Subcutaneous adipose tissue (tissue), 4 donors: ENCODE data around the gene ZNF710. TPM values are rescaled to one million over a fixed set of nuclear protein-coding genes. Genes with fewer than 3 reads are reported as not detected.

Source experiments
- total RNA-seq, 4 donors: library from RNA; depleted of rRNA; stranded (reverse); fragments of >200 nt; gene quantifications; one replicate each; pipeline ENCODE4 v1.1.0, GENCODE V29; 2016
- TF ChIP-seq, protein P1 (sequence below): fragments of 450-650 bp; IDR thresholded peaks from one replicate; pipeline ENCODE4 v1.5.1; 2016; ENCODE audit warnings: low read depth, mild to moderate bottlenecking, control low read depth, antibody characterized with exemption, moderate library complexity

Gene ZNF710
- total RNA-seq, 4 donors from 2014 or later, result 5.4 to 8.3 (median 6.1) TPM

DNA sequence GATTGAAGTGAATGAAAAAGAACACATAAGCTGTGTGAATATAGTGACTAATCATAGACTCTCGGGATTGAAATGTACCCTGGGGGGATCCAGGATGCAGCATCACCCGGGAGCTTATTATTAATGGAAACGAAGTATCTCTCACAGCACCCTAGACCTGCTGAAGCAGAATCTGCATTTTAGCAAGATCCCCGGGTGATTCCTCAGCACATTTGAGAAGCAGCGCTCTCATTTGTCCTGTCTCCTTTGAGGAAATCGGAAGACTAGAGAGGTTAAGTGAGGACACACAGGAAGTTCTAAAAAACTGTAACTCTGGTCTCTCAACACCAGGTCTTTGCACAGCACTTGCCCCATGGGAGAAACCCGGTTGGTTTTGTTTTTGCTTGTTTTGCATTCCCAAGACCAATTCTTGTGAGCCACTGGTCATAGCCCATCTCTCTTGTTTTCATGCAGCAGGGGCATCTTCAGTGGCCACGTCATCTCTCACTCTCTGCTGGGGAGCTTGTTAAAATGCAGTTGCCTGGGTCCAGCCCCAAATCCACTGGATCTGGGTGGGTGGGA lies 30.2 kb downstream of the ZNF710 start:
- TF ChIP-seq, protein P1, sequence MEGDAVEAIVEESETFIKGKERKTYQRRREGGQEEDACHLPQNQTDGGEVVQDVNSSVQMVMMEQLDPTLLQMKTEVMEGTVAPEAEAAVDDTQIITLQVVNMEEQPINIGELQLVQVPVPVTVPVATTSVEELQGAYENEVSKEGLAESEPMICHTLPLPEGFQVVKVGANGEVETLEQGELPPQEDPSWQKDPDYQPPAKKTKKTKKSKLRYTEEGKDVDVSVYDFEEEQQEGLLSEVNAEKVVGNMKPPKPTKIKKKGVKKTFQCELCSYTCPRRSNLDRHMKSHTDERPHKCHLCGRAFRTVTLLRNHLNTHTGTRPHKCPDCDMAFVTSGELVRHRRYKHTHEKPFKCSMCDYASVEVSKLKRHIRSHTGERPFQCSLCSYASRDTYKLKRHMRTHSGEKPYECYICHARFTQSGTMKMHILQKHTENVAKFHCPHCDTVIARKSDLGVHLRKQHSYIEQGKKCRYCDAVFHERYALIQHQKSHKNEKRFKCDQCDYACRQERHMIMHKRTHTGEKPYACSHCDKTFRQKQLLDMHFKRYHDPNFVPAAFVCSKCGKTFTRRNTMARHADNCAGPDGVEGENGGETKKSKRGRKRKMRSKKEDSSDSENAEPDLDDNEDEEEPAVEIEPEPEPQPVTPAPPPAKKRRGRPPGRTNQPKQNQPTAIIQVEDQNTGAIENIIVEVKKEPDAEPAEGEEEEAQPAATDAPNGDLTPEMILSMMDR, result no peak

DNA sequence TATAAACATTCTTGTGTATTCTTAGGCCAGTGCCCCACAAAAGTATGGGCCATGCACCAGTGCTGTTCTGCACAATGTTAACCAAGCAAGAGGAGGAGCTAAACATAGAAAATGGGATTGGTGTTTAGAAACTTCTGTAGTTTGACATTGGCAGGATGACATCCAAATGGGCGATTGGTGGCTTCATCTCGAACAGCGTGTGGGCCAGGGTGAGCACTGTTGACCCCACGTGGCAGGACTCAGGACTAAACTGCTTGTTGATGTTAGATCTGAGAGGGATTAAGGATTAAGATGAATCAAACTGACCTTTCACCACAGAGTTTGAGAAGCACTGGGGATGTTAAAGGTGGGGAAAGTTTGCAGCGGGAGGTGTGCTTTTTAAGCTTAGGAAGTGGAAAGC lies 31.9 kb downstream of the ZNF710 start:
- TF ChIP-seq, protein P1, result no peak

DNA sequence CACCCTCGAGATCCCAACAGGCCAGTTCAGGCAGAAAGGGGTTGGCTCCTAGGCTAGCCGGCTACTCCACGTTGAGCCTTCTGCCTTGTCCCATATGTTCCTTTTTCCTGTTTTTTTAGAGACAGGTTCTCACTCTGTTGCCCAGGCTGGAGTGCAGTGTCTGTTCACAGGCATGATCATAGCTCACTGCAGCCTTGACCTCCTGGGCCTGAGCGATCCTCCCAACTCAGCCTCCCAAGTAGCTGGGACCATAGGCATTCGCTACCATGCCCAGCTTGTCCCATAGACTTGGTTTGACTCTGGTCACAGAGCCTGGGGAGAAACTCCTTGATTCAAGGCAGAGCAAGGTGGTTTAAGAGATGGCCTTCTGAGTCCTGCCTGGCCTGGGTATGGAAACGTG lies 32.3 kb downstream of the ZNF710 start:
- TF ChIP-seq, protein P1, result no peak

DNA sequence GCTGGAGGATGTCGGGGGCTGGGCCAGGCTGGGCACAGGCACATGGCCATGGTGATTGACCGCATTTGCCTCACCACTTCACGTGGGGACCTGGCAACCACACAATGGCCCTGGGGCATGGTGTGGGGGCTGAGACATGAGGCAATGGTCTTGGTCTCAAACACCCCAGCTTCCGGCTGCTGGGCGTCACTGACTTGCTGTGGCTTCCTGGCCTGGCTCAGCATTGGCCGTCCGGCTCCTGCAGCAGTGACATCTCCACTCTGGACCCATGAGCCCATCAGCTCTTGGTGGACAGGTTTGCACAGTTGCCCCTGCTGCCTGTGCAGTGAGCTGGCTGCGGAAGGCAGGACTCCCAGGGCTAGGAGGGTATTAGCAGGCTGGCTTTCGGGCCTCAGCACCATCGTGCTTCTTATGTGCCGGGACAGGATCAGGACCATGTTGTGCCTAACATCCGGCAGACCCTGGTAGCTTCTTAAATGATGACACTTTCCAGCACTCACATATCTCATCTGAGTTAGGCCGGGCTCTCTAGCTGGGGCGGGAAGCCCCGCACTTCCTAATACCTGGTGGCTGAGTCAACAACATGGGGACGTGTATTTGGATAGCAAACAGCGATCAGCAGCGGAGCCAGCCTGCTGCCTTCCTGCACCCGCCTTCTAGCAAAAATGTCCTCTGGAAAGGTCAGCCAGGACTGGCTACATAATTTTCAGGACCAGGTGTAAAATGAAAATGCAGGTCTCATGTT lies 34.1 kb downstream of the ZNF710 start:
- TF ChIP-seq, protein P1, result no peak

DNA sequence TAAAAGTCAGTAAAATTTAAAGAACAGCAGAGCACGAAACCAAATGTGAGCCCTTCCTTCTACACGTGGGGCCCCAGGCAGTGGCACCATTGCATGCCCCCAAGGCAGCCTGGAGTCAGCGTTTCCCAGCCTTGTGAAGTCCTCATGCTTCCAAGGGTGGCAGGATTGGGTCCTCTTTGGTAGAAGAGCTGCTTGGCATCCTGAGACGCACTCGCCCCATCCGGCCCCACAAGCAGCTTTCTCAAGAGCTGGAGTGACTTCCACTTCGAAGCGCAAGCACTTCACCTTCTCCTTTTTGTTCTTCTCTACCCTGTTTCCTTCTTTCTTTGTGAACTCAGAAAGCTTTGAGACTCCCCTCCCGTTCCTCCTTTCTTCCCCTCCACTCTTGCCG lies 34.7 kb downstream of the ZNF710 start:
- TF ChIP-seq, protein P1, result no peak

DNA sequence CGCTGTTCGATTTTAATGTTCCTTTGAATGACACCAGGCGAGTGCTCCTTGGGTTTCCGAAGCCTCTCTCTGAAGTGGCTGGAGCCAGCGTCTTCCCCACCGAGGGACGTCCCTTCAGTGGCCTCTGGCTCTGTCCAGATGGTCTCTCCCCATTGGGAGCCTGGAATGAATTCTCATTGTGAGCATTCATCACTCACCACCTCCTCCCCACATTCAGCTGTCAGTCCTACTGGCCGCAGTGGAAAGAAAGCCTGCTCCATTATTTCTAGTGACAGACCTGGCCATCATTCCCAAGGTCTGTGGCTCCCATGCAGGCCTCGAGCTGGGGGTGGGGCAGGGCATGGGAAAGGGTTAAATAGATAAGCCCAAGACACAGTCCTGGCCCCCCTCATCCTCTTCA lies 35.2 kb downstream of the ZNF710 start:
- TF ChIP-seq, protein P1, result no peak

DNA sequence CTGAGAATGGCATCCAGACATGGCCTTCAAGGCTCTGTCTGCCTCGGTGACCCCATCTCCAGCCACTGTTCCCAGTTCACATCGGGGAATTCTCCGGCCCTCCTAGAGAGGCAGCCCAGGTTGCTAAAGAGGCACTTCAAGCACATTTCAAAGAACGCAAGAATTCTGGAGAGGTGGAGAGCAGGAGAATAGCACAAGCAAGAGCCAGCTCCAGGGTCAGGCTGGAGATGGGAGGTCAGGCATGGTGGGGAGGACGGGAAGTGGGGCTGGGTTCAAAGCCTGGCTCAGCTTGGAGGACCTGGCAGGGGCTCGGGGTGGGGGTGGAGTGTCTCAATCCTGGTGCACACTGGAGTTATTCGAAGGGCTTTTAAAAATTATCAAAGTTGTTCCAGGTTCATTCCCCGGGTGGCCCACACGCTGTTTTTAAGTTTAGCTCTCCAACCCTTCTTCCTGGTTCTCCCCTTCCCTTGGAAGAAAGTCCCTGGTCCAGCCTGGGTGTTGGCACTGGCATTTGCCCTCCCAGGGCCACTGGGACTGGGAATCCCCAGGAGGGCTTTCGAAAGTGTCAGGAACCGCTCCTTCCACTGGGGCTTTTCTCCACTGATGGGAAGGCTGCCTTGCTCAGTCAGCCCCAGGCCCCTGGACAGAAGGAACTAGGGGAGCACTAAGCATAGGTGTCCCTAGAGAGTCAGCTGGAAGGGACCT lies 35.8 kb downstream of the ZNF710 start:
- TF ChIP-seq, protein P1, result no peak
